Measurements from ENCODE around the gene NCS1. TPM values are rescaled to one million over a fixed set of nuclear protein-coding genes. Genes with fewer than 3 reads are reported as not detected.

The NCS1 gene
- total and polyA plus RNA-seq, 9 of the 15 experiments (the other 6 are each of a cell fraction or from before 2014, with no cell fraction given): 0.28 to 27.0 (median 9.6) TPM

GRCh38 chr9:130156672-130157071 is 15.5 kb upstream of the NCS1 start:
- Histone ChIP-seq H3K4me1 (replicated peaks in 1 of 2; ENCODE audit: control insufficient read depth in 2 of 2, insufficient read depth in 2 of 2, low read length in 2 of 2) (no peaks in the 10 kb centered on the region; a peak in 1 of 5 replicates), H3K27me3 (ENCODE audit: control insufficient read depth in 2 of 2, insufficient read depth in 2 of 2, low read length in 2 of 2) (peaks cover 0 to 10% of the 10 kb centered on the region in 2 experiments; a peak in 2 of 5 replicates), H3K36me3 (ENCODE audit: control insufficient read depth, insufficient read depth, low read length) (no peaks in the 10 kb centered on the region), H3K4me3 (no peak overlapping the region), H3K79me2 (ENCODE audit: control insufficient read depth, insufficient read depth, low read length) (no peaks in the 10 kb centered on the region), H3K9me1 (ENCODE audit: control insufficient read depth, insufficient read depth, low read length) (no peaks in the 10 kb centered on the region), H4K20me1 (replicated peaks; ENCODE audit: control insufficient read depth, insufficient read depth, low read length) (no peaks in the 10 kb centered on the region), H3K4me2 (ENCODE audit: insufficient read depth, low read length) (no peak overlapping the region), H3K9ac (ENCODE audit: insufficient read depth in 1 of 2, low read depth in 2 of 2, low read length in 2 of 2) (peak overlapping the region in 1 of 2 experiments; percentile 70; a peak in 1 of 4 replicates), H3K27ac (ENCODE audit: extremely low read depth, low read depth, low read length) (no peak overlapping the region), H2AFZ (ENCODE audit: low read depth, low read length) (no peak overlapping the region), H3K9me3 (replicated peaks; ENCODE audit: control insufficient read depth, insufficient read depth, low read depth, low read length) (no peaks in the 10 kb centered on the region)
- WGBS (ENCODE audit: insufficient coverage, low coverage, missing lambda C conversion rate): 21% methylated on average over 6 of the region's 6 CpGs
- ATAC-seq (no peak; the same call in 2 of the 3 replicates), FAIRE-seq (no peak), DNase-seq (ENCODE audit: extremely low read depth in 1 of 4, low spot score in 3 of 4) (no peak)
- POLR2A ChIA-PET: interaction anchor here (0.7 kb wide), 1 partner anchor 27 kb away, joined by 4 read pairs; no protein-coding TSS in a partner anchor
- intact Hi-C loops (cut with micrococcal nuclease): no loop called here
- in situ Hi-C loops (cut with MboI): no loop called here
- CTCF ChIA-PET (ENCODE audit: low intra/inter-chr PET ratio): no interaction called here
- TF ChIP-seq TRIM25 (IDR thresholded peaks at IDR 0.05; ENCODE audit: borderline replicate concordance) (no peak), CTCF (IDR thresholded peaks at IDR 0.05 in 2 of 3, conservative IDR thresholded peaks at IDR 0.05 in 1 of 3; ENCODE audit: insufficient read depth in 2 of 3, low read depth in 1 of 3, low read length in 3 of 3) (0 out of 6 replicates have a peak, but pooled peaks of 1 of the 3 experiments have one; percentile 7)
- BruUV-seq (replicated peaks): no TSS peak

All from K562 (cell line).